Renal pelvis (tissue), 4 donors: ENCODE results near the gene FAF1. TPM values are rescaled to one million over a fixed set of nuclear protein-coding genes. Genes with fewer than 3 reads are reported as not detected.
"Not testable (repeated sequence)": the region's sequence is repeated elsewhere in the genome, so short reads cannot be mapped to it uniquely, and the experiment has no call there.

Source experiments
- DNase-seq: peaks from one replicate; pipeline ENCODE4 v3.0.0-alpha.2; 2013
- polyA plus RNA-seq, 3 donors: library from polyadenylated mRNA; unstranded; fragments of 120-200 nt; gene quantifications; one replicate each; pipeline ENCODE4 v1.2.1, GENCODE V29; 2013; ENCODE audit not compliant: insufficient read length in 3 of 3

FAF1 gene
- polyA plus RNA-seq, 3 donors: 52.6 to 64.8 (median 58.6) TPM

DNA sequence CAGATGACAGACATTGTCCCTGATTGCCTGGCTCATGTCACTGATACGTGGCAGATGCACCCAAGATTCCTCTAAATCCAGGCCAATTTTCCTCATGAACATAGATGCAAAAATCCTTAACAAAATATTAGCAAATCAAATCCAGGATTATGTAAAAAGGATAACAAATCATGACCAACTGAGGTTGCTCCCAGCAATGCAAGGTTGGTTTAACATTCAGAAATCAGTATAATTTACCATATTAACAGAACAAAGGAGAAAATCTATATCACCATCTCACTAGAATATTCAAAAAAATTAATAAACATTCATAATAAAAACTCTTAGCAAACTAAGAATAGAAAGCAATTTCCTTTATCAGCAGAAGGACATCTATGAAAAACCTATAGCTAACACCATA, 39.7 kb downstream of the FAF1 start:
- no peak for DNase-seq

DNA sequence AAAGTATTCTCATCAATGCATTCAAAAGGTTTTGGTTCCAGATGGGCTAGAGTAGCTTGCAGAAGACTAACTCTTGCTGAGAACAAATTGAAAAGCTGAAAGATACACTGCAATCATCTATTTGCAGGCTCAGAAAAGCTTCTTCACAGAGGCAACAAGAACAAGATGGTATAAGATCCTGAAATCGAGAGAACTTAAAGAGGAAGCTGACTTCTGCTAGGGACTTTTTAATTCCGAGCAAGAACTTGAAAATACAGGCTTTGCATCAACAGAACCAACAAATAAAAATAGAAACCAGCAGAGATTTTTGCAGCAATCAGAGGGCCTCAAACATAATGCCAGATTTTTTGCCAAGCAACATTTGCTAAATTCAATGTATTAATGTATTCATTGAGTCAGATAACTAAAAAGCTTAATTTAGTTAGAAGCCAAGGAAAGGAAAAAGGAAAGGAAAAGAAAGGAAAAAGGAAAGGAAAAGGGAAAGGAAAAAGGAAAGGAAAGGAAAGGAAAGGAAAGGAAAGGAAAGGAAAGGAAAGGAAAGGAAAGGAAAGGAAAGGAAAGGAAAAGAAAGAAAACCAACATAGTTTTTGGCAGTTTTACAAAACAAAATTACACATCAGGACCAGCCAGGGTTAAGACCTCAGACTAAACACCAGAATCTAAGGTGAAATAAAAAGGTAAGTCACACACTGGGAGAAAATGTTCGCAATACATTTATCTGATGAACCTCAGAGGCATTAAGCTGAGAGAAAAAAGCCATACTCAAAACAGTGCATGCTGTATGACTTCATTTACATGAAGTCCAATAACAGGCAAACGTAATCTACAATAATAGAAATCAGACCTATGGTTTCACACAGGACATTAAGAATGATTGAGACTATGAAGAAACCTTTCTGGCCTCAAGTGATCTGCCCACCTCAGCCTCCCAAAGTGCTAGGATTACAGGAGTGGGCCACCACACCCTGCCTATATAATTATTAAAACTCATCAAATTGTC, 42.6 kb downstream of the FAF1 start:
- no peak for DNase-seq

DNA sequence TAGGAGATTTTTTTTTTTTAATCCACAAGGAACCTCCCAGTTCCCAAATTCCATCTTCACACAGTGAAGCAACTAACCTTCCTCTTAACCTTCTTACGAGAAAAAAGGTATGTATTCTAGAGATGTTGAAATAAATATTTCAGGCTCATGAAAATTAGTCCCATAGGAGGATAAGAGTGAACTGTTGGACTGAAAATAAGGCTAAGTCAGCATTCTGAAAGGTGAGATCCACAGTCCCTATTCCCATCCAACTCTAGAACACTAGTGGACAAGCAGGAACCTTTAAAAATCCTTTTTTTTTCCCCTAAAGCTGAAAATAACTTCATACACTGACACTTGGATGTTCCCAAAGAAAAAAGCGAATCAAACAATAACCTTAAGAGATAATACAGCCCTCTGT, 44.4 kb downstream of the FAF1 start:
- DNase-seq: no peak

DNA sequence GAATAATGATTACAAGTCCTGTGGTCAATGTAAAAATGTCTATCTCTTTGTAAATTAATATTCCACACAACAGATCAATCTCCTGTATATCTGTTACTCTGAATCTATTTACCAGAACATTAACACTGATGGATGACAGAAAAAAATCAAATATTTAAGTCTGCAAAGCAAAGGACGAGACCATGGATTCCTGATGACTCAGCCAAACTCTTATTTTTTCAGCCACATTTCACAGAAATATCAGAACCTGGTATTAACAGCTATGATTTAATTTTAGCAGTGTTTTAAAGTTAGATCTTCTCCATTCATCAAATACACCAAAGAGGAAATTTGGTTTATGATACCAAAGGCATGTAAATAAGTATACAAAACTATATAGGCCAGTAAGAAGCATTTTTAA, 46.1 kb downstream of the FAF1 start:
- DNase-seq: no peak

DNA sequence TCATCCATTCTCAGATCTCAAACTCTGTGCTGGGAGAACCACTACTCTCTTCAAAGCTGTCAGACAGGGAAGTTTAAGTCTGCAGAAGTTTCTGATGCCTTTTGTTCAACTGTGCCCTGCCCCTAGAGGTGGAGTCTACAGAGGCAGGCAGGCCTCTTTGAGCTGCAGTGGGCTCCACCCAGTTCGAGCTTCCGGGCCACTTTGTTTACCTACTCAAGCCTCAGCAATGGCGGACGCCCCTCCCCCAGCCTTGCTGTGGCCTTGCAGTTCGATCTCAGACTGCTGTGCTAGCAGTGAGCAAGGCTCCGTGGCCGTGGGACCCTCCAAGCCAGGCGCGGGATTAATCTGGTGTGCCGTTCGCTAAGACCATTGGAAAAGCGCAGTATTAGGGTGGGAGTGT, 49.7 kb downstream of the FAF1 start:
- not testable (repeated sequence) for DNase-seq

DNA sequence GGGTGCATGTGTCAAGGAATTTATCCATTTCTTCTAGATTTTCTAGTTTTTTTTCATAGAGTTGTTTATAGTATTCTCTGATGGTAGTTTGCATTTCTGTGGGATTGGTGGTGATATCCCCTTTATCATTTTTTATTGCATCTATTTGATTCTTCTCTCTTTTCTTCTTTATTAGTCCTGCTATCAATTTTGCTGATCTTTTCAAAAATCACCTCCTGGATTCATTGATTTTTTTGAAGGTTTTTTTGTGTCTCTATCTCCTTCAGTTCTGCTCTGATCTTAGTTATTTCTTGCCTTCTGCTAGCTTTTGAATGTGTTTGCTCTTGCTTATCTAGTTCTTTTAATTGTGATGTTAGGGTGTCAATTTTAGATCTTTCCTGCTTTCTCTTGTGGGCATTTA, 52.5 kb downstream of the FAF1 start:
- DNase-seq: not testable (repeated sequence)

DNA sequence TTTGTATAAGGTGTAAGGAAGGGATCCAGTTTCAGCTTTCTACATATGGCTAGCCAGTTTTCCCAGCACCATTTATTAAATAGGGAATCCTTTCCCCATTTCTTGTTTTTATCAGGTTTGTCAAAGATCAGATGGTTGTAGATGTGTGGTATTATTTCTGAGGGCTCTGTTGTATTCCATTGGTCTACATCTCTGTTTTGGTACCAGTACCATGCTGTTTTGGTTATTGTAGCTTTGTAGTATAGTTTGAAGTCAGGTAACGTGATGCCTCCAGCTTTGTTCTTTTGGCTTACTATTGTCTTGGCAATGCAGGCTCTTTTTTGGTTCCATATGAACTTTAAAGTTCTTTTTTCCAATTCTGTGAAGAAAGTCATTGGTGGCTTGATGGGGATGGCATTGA, 54.0 kb downstream of the FAF1 start:
- DNase-seq: not testable (repeated sequence)

DNA sequence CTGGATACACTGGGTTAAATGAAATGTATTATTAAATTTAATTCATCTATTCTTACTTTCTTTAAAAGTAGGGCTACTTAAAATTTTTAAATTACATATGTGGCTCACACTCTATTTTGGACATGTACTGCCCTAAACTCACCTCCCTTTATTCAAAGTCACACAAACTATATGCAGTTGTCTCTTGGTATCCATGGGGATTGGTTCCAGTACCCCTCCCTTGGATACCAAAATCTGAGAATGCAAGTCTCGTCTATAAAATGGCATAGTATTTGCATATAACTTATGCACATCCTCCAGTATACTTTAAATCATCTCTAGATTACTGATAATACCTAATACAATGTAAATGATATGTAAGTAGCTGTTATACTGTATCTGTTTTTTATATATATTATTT, 57.6 kb downstream of the FAF1 start:
- DNase-seq: no peak

DNA sequence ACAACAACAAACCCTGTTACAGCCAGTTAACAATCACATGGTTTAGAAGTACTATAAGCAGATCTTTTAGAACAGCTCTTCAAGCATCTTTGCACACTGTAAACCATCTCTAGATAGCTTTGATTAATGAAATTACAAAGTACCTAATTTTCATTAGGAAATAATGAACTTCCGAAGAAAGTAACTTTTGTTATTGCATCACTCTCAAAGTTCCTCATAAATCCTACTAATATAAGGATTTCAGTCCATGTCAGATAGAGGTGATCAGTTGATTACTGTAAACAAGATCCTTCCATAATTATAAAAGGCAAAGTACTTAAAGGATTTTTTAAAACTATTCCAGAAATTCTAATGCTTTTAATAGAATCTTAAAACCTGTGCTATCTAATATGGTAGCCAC, 58.2 kb downstream of the FAF1 start:
- no peak for DNase-seq

DNA sequence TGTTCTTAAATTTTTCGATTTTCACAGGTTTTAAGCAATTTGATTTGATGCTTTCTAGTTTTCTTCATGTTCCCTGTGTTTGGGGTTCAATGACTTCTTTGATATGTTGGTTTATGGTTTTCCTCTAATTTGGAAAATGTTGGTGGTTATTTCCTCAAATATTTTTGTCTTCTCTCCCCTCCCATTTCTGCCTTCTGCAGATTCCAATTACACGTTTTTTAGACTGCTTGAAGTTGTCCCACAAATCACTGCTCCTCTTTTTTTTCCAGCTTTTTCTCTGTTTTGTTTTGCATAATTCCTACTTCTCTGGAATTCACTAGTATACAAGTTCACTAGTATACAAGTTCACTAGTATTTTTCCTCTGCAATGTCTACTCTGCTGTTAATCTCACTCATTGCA, 61.3 kb downstream of the FAF1 start:
- no peak for DNase-seq

DNA sequence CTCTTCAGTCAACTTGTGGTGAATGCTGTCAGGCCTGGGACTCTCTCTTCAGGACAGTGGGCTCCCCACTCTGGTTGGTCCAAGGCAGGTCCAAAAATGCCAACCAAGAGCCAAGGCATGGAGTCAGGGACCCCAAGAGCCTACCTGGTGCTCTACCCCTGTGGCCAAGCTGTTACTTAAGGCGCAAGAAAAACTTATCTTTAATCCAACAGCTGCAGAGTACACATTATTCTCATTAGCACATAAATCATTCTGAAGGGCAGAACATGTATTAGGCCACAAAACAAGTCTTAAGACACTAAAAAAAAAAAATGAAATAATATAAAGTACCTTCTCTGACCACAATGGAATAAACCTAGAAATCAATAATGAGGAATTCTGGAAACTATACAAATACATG, 65.7 kb downstream of the FAF1 start:
- DNase-seq: no peak

DNA sequence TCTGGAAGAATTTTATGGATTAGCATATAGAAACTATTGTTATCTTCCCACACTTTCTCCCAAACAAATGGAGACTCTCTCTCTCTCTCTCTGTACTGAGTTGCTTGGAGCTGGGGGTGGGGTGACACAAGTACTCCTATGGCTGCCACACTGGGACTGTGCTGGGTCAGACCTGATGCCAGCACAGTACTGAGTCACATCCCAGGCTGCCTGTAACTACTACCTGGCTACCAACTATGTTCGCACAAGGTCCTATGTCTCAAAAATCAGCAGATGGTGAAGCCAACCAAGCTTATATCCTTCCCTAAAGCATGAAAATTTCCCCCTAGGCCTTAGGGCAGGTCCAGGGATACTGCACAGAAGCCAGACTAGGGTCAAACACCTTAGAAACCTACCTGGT, 66.6 kb downstream of the FAF1 start:
- no peak for DNase-seq

DNA sequence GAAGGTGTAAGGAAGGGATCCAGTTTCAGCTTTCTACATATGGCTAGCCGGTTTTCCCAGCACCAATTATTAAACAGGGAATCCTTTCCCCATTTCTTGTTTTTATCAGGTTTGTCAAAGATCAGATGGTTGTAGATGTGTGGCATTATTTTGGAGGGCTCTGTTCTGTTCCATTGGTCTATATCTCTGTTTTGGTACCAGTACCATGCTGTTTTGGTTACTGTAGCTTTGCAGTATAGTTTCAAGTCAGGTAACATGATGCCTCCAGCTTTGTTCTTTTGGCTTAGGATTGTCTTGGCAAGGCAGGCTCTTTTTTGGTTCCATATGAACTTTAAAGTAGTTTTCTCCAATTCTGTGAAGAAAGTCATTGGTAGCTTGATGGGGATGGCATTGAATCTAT, 72.5 kb downstream of the FAF1 start:
- not testable (repeated sequence) for DNase-seq

DNA sequence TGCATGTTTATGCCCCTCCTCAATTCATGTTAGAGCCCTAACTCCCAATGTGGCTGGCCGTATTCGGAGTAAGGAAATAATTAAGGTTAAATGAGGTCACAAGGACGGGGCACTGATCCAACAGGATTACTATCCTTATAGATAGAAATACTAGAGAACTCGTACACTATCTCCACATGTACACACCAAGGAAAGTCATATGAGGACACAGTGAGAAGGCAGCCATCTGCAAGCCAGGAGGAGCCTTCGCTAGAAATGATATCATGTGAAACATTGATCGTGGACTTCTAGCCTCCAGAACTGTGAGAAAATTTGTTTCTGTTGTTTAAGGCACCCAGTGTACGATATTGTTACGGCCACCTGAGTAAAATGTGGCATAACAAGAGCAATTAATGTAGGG, 79.7 kb downstream of the FAF1 start:
- DNase-seq: no peak

DNA sequence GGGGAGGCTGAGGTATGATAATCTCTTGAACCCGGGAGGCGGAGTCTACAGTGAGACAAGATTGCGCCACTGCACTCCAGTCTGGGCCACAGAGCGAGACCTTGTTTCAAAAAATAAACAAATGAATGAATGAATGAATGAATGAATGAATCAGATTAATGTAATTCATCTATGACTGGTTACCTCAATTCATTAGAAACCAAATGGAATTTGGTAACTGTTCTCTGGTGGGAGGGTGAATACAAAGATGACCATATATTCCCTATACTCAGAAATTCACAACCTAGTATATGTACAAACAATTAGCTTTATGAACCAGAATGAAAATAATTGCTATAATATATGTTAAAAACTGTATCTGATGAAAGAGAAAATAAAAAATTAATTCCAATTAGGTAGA, 80.9 kb downstream of the FAF1 start:
- no peak for DNase-seq

DNA sequence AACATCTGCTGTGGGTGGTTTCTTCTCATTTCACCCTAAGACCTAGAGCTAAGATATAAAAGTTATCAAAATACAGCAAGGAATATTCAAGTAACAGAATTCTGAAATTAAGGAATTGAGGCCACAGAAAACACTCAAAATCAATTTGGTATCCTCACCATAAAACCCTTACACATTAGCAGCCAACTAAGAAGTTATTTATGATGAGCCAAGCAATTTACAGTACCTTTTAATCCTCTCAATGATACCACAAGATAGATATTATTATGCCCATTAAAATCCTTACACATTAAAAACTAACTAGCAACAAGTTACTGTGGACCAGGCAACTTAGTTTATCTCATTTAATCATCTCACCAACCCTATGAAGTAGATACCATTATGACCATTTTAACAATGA, 81.6 kb downstream of the FAF1 start:
- DNase-seq: no peak

DNA sequence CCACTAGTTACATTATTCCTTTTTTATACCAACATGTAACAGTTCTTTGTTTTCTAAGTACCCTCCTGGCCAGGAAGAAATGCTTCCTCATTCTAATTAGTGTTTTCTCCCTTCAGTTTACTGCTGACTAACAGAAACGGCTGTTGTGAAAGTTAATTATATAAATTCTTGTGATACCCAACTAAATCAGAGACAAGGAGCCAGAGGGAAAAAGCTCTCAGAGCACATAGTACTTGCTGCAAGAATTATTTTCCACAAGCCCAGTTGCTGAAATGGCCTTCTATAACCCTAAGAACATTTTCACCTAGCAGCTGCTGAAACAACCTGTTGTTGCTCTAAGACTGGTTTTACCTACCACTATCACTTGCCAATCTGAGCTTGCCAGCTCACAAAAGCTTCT, 82.4 kb downstream of the FAF1 start:
- no peak for DNase-seq

DNA sequence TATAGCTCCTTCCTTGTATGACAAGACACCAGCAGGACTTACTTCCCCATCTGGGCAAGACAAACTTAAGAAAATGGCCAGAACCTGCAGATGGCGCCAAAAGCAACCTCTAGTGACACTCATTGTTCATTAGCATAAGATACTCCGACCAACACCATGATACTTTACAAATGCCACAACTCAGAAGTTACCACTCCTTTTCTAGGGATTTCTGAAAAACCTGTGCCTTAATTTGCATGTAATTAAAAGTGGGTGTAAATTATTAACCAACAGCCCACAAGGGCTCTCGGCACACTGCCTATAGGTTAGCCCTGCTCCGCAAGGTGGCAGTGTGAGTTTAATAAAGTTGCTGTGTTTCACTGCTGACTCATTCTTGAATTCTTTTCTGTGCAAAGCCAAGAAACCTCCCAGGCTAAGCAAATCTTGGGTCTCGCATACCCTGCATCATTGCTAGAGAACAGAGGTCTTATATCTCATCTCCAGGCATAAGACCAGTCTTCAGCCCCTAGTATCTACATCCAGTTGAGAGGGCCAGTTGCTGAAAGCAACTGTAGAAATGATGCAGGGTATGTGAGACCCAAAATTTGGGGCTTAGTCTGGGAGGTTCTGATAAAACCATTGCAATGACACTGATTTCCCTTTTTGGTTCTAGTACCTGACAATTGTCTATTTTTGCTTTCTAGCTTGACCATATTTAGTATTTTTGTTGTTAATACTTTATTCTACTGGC, 86.4 kb downstream of the FAF1 start:
- DNase-seq: peak; percentile 24

DNA sequence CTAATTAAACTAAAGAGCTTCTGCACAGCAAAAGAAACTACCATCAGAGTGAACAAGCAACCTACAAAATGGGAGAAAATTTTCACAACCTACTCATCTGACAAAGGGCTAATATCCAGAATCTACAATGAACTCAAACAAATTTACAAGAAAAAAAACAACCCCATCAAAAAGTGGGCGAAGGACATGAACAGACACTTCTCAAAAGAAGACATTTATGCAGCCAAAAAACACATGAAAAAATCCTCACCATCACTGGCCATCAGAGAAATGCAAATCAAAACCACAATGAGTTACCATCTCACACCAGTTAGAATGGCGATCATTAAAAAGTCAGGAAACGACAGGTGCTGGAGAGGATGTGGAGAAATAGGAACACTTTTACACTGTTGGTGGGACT, 95.2 kb downstream of the FAF1 start:
- not testable (repeated sequence) for DNase-seq

DNA sequence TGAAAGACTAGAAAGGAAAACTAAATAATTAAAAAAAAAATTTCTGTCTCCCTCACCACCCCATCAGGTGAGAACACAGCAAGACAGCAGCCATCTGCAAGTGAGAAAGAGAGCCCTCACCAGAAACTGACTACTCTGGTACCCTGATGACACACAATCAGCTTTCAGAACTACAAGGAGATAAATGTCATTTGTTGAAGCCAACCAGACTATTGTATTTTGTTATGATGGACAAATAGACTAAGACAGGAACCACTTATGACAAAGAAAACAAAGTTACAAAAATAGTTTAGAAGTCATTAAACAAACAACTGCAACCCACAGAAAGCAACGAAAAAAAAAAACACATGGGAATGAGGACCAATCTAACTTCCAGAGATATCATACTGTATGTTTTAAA, 98.3 kb downstream of the FAF1 start:
- no peak for DNase-seq

DNA sequence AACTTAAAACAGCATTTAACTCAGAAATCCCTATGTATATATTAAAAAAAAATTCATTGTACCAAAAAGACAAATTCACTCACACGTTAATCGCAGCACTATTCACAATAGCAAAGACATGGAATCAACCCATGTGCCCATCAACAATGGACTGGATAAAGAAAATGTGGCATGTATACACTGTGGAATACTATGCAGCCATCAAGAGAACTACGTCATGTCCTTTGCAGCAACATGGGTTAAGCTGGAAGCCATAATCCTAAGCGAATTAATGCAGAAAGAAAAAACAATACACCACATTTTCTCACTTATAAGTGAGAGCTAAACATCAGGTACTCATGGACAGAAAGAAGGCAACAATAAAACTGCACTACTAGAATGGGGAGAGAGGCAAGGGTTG, 99.4 kb downstream of the FAF1 start:
- no peak for DNase-seq

DNA sequence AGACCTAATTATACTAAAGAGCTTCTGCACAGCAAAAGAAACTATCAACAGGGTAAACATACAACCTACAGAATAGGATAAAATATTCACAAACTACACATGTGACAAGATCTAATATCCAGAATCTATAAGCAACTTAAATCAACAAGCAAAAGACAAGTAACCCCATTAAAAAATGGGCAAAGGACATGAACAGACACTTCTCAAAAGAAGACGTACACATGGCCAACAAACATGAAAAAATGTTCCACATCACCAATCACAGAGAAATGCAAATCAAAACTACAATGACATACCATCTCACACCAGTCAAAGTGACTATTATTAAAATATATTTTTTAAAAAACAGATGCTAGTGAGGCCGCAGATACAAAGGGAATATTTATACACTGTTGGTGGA, 99.8 kb downstream of the FAF1 start:
- no peak for DNase-seq

DNA sequence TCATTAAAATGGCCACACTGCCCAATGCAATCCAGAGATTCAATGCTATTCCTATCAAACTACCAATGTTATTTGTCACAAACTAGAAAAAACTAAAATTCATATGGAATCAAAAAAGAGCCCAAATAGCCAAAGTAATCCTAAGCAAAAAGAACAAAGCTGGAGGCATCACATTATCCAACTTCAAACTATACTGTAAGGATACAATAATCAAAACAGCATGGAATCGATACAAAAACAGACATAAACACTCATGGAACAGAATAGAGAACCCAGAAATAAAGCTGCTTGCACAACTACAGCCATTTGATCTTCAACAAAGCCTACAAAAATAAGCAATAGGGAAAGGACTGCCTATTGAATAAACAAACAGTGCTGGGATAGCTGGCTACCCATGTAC, 100.4 kb downstream of the FAF1 start:
- no peak for DNase-seq
